Right lobe of liver (tissue), 6 donors: Measurements from ENCODE around the gene RPS6KA2. TPM values are rescaled to one million over a fixed set of nuclear protein-coding genes. Genes with fewer than 3 reads are reported as not detected.

Source experiments
- ATAC-seq, 4 donors: fragments of 200-7000 bp; cut with Tn5 transposase; one replicate each; pipeline ENCODE4 v1.9.1; 2020; ENCODE audit warnings: mild to moderate bottlenecking in 4 of 4, moderate library complexity in 4 of 4
- DNase-seq, 3 donors: peaks; one replicate each; pipeline ENCODE4 v3.0.0-alpha.2; 2020
- H3K27ac ChIP-seq, 3 donors: fragments of 200-600 bp; one replicate each; pipeline ENCODE4 v1.8.0; 2022
- H3K27me3 ChIP-seq, 2 donors: fragments of 200-600 bp; one replicate each; pipeline ENCODE4 v1.8.0; 2022
- H3K36me3 ChIP-seq, 4 donors: fragments of 200-600 bp; sonication (generic) in 1 of 4; one replicate each; pipeline versions ENCODE4 v1.5.1 to v1.8.0; 2017 to 2022; ENCODE audit warnings: control low read depth in 1 of 4
- H3K4me1 ChIP-seq, 4 donors: fragments of 200-600 bp; sonication (generic) in 1 of 4; one replicate each; pipeline versions ENCODE4 v1.5.1 to v1.8.0; 2017 to 2022; ENCODE audit warnings: control low read depth in 1 of 4
- H3K4me3 ChIP-seq, 3 donors: fragments of 200-600 bp; one replicate each; pipeline ENCODE4 v1.8.0; 2022
- H3K9me3 ChIP-seq, 4 donors: fragments of 200-600 bp; sonication (generic) in 1 of 4; one replicate each; pipeline versions ENCODE4 v1.5.1 to v1.8.0; 2017 to 2022; ENCODE audit warnings: control low read depth in 1 of 4
- POLR2A ChIP-seq: fragments of 450-650 bp; IDR thresholded peaks from one replicate; pipeline ENCODE4 v1.6.1; 2017; ENCODE audit warnings: antibody characterized with exemption, mild to moderate bottlenecking
- WGBS: methylation state at CpG from one replicate; pipeline ENCODE4 v1.1.6; 2018; ENCODE audit warnings: low coverage, low lambda C conversion rate; ENCODE audit not compliant: insufficient coverage; ENCODE audit errors: missing lambda C conversion rate; 5-methylcytosine and 5-hydroxymethylcytosine counted together
- intact Hi-C, 2 donors: fragments of 100-400 bp; cut with DNase I; formaldehyde crosslinking; loops; one replicate each; pipeline versions ENCODE4 v1.11.2 to v1.14.1; 2022
- total RNA-seq, 6 experiments: library from RNA; depleted of rRNA in 2 of 6; stranded (reverse); fragments of >200 nt in 2 of 6; fragmentation: NEBNext Ultra II Directional in 3 of 6; extraction: Animal tissue kit (Norgen Biotek cat#: 25700) in 3 of 6; gene quantifications; one replicate each; pipeline versions ENCODE4 v1.1.0 to v1.2.4, GENCODE V29; 2016 to 2023
- TF ChIP-seq, protein P1 (sequence below), 4 donors: fragments of 200-600 bp in 3 of 4; fragments of 450-650 bp in 1 of 4; IDR thresholded peaks; one replicate each; pipeline versions ENCODE4 v1.5.1 to v1.8.0; 2016 to 2022; ENCODE audit warnings: antibody characterized with exemption in 4 of 4, mild to moderate bottlenecking in 2 of 4
- donor health status: DM: no; HTN: yes; CAD: no.
- donor health status: DM: no; HTN: no; CAD: no.
- donor health status: DM: no; HTN: no; CAD: no.
- donor health status: DM: no; HTN: yes; CAD: no.
- donor health status: DM: no; HTN: yes; CAD: no.

The RPS6KA2 gene
- total RNA-seq, 6 experiments from 2014 or later: 6.4 to 18.1 (median 11.1) TPM

DNA sequence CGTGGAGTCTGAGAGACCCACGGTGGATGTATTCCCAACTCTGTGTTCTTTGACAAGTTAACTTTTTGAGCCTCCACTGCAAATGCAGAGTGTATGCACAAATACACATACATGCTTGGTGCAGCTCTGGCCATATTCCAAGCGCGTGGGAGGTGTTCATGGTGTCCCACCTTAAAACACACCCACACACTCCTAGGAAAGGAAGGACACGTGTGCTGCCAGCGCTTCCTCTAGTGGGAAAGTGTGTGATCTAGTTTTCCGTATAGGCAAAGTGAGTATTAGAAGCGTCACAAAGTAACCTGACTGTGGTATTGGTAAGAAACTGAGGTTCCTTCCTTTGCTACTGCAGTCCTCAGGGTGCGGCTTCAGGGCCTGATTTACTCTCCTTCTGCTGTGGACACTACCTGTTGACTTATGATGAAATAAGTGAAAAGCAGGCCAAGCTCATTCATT lies 208.3 kb downstream of the RPS6KA2 start:
- TF ChIP-seq, protein P1, sequence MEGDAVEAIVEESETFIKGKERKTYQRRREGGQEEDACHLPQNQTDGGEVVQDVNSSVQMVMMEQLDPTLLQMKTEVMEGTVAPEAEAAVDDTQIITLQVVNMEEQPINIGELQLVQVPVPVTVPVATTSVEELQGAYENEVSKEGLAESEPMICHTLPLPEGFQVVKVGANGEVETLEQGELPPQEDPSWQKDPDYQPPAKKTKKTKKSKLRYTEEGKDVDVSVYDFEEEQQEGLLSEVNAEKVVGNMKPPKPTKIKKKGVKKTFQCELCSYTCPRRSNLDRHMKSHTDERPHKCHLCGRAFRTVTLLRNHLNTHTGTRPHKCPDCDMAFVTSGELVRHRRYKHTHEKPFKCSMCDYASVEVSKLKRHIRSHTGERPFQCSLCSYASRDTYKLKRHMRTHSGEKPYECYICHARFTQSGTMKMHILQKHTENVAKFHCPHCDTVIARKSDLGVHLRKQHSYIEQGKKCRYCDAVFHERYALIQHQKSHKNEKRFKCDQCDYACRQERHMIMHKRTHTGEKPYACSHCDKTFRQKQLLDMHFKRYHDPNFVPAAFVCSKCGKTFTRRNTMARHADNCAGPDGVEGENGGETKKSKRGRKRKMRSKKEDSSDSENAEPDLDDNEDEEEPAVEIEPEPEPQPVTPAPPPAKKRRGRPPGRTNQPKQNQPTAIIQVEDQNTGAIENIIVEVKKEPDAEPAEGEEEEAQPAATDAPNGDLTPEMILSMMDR (IDR thresholded peaks at IDR 0.05): no peak
- no peak for TF ChIP-seq POLR2A
- ATAC-seq (peak; percentile 26 to 78 (median 54)), DNase-seq (no peak)
- WGBS: 75% methylated on average over 8 of the region's 9 CpGs
- no peaks in the 10 kb centered on the region for H3K9me3 ChIP-seq
- no peak overlapping the region for H3K4me3 ChIP-seq
- no peak overlapping the region for H3K27ac ChIP-seq
- no peaks in the 10 kb centered on the region for H3K27me3 ChIP-seq
- peaks cover 0 to 17% (median 0%) of the 10 kb centered on the region in 4 donors for H3K4me1 ChIP-seq
- intact Hi-C loops: no loop called here
- H3K36me3 ChIP-seq: no peaks in the 10 kb centered on the region

DNA sequence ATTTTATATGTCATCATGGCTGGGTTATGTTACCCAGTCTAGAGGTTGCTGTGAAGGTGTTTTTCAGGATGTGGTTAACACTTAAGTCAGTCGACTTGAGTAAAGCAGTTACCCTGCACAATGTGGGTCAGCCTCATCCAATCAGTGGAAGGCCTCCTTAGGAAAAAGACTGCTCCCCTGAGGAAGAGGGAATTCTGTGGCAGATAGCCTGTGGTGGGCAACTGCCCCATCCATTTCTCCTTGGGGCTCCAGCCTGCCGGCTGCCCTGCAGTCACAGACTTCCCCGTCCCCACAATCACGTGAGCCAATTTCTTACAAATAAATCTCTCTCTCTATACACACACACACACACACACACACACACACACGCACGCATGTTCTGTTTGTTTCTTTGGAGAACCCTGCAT lies 209.8 kb downstream of the RPS6KA2 start:
- H3K27ac ChIP-seq: no peak overlapping the region
- no peak overlapping the region for H3K4me3 ChIP-seq
- ATAC-seq (no peak), DNase-seq (no peak)
- intact Hi-C loops: no loop called here
- TF ChIP-seq POLR2A: no peak
- TF ChIP-seq, protein P1 (IDR thresholded peaks at IDR 0.05): no peak
- no peaks in the 10 kb centered on the region for H3K36me3 ChIP-seq
- WGBS: 71% methylated on average over 5 of the region's 6 CpGs
- H3K4me1 ChIP-seq: peaks cover 0 to 17% (median 0%) of the 10 kb centered on the region in 4 donors
- H3K9me3 ChIP-seq: no peaks in the 10 kb centered on the region
- no peaks in the 10 kb centered on the region for H3K27me3 ChIP-seq

DNA sequence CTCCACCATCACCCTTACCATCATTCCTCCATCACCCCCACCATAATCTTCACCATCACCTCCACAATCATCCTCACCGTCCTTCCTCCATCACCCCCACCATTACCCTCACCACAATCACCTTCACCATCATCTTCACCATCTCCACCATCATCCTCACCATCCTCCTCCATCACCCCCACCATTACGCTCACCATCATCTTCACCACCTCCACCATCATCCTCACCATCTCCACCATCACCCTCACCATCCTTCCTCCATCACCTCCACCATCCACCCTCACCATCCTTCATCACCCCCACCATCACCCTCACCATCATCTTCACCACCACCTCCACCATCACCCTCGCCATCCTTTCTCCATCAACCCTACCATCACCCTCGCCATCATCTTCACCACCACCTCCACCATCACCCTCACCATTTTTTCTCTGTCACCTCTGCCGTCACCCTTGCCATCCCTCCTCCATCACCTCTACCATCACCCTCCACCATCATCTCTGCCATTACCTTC lies 211.2 kb downstream of the RPS6KA2 start:
- no peaks in the 10 kb centered on the region for H3K9me3 ChIP-seq
- no peak overlapping the region for H3K4me3 ChIP-seq
- WGBS: 65% methylated on average over 5 of the region's 5 CpGs
- DNase-seq: no peak
- no peak overlapping the region for H3K27ac ChIP-seq
- peak in 1 of 4 donors; percentile 37 for ATAC-seq
- peaks cover 0 to 17% (median 0%) of the 10 kb centered on the region in 4 donors for H3K4me1 ChIP-seq
- intact Hi-C loops: no loop called here
- no peaks in the 10 kb centered on the region for H3K36me3 ChIP-seq
- H3K27me3 ChIP-seq: no peaks in the 10 kb centered on the region
- TF ChIP-seq, protein P1 (IDR thresholded peaks at IDR 0.05): no peak
- no peak for TF ChIP-seq POLR2A

DNA sequence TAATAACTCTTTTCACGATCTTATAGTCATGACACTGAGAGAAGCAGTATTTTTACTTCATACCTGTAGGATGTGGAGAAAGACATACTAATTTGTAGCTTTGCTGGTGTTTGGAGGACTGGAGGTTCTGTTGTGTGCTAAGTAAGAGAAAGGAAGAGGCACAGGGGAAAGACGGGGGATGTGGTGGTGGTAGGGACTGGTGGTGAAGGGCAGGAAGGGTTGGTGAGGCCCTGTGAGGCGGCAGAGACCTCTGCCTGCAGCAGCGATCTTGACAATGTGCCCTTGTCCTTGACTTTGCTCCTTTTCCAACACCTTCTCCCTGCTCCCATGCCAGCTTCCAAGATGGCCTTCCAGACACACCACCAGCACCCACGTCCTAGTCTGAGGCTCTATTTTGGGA lies 211.7 kb downstream of the RPS6KA2 start:
- intact Hi-C loops: no loop called here
- TF ChIP-seq POLR2A: no peak
- TF ChIP-seq, protein P1 (IDR thresholded peaks at IDR 0.05): no peak
- Histone ChIP-seq H3K27me3 (no peaks in the 10 kb centered on the region), H3K4me3 (no peak overlapping the region), H3K9me3 (no peaks in the 10 kb centered on the region), H3K27ac (no peak overlapping the region), H3K4me1 (peaks cover 0 to 11% (median 0%) of the 10 kb centered on the region in 4 donors), H3K36me3 (no peaks in the 10 kb centered on the region)
- ATAC-seq (peak in 1 of 4 donors; percentile 20), DNase-seq (no peak)
- 49% methylated on average over 4 of the region's 5 CpGs for WGBS
